GM12878 (cell line): ENCODE data around the gene LEMD2. TPM values are rescaled to one million over a fixed set of nuclear protein-coding genes. Genes with fewer than 3 reads are reported as not detected.

Experiments
- ATAC-seq: fragments of 200-7000 bp; cut with Tn5 transposase; 3 replicates; pipeline ENCODE4 v1.9.1; 2020; ENCODE audit warnings: mild to moderate bottlenecking, moderate library complexity
- BruUV-seq: library from RNA; stranded (reverse); fragments of 400-500 nt; replicated peaks from 2 replicates; lab custom pipeline; 2021; lab: Mats Ljungman, UMichigan
- CTCF ChIA-PET: fragments of 300-600 bp; sonication (Branson Sonifier 250); formaldehyde crosslinking; extraction: SDS; loops from one replicate; lab custom pipeline; 2021; ENCODE audit warnings: inconsistent platforms; lab: Yijun Ruan, JAX
- POLR2A ChIA-PET: fragments of 350-600 bp; formaldehyde crosslinking; extraction: SDS; loops from one replicate; lab custom pipeline; 2021; ENCODE audit warnings: inconsistent platforms; lab: Charles Lee
- RAD21 ChIA-PET: fragments of 300-600 bp; sonication (Branson Sonifier 250); formaldehyde crosslinking; loops from one replicate; lab custom pipeline; 2023; ENCODE audit warnings: antibody characterized with exemption; ENCODE audit not compliant: unreplicated experiment; lab: Charles Lee
- SMC1A ChIA-PET: fragments of 300-600 bp; sonication (Branson Sonifier 250); formaldehyde crosslinking; loops from one replicate; lab custom pipeline; 2023; ENCODE audit not compliant: unreplicated experiment, uncharacterized antibody; lab: Charles Lee
- DNase-seq: peaks from one replicate; pipeline ENCODE4 v3.0.0-alpha.2; 2011; ENCODE audit warnings: low read depth, low spot score
- FAIRE-seq: peaks from 3 replicates; lab custom pipeline; 2011; peaks lifted over from hg19 to GRCh38; lab: Jason Lieb, UNC
- H2AFZ ChIP-seq: 2 replicates; pipeline ENCODE4 v1.6.0; 2011; ENCODE audit warnings: low read depth, low read length, control low read depth; ENCODE audit not compliant: control insufficient read depth
- H3K27ac ChIP-seq: 2 replicates; pipeline ENCODE4 v1.5.1; 2011; ENCODE audit warnings: control low read depth; ENCODE audit not compliant: control insufficient read depth, insufficient read depth
- H3K27me3 ChIP-seq, 2 experiments: replicated peaks in 1 of 2; 2 replicates each; pipeline versions ENCODE4 v1.6.0 to v1.6.1; 2011; ENCODE audit warnings: low read length in 1 of 2; ENCODE audit not compliant: control insufficient read depth in 2 of 2, insufficient read depth in 2 of 2
- H3K36me3 ChIP-seq, 2 experiments: 2 replicates each; pipeline ENCODE4 v1.5.1; 2011; ENCODE audit warnings: low read length in 1 of 2; ENCODE audit not compliant: control insufficient read depth in 2 of 2, insufficient read depth in 2 of 2
- H3K4me1 ChIP-seq: 2 replicates; pipeline ENCODE4 v1.6.1; 2011; ENCODE audit warnings: mild to moderate bottlenecking, low read length, moderate library complexity, mixed read lengths; ENCODE audit not compliant: control insufficient read depth, insufficient read depth
- H3K4me2 ChIP-seq: 2 replicates; pipeline ENCODE4 v1.6.0; 2011; ENCODE audit warnings: control low read depth; ENCODE audit not compliant: control insufficient read depth, insufficient read depth
- H3K4me3 ChIP-seq: fragments of 200-600 bp; sonication (generic); 2 replicates; pipeline ENCODE4 v1.5.1; 2016
- H3K79me2 ChIP-seq: 2 replicates; pipeline ENCODE4 v1.6.0; 2011; ENCODE audit warnings: low read length; ENCODE audit not compliant: control insufficient read depth, insufficient read depth
- H3K9ac ChIP-seq: 2 replicates; pipeline ENCODE4 v1.8.0; 2011; ENCODE audit warnings: low read length, control low read depth, mixed read lengths; ENCODE audit not compliant: control insufficient read depth, insufficient read depth
- H3K9me3 ChIP-seq: replicated peaks from 3 replicates; pipeline ENCODE4 v1.5.1; 2011; ENCODE audit warnings: mild to moderate bottlenecking, low read length; ENCODE audit not compliant: control insufficient read depth, insufficient read depth
- H4K20me1 ChIP-seq: 2 replicates; pipeline ENCODE4 v1.6.0; 2011; ENCODE audit not compliant: control insufficient read depth, insufficient read depth
- CBFB ChIP-seq: IDR thresholded peaks from 2 replicates; pipeline ENCODE4 v1.6.1; 2016; ENCODE audit warnings: antibody characterized with exemption, low read depth
- CREM ChIP-seq: IDR thresholded peaks from 2 replicates; pipeline ENCODE4 v1.6.1; 2014; ENCODE audit warnings: antibody characterized with exemption, low read depth
- E4F1 ChIP-seq: fragments of 450-650 bp; IDR thresholded peaks from 2 replicates; pipeline ENCODE4 v1.6.1; 2018; ENCODE audit warnings: borderline replicate concordance, mild to moderate bottlenecking; ENCODE audit not compliant: partially characterized antibody
- EZH2 ChIP-seq: IDR thresholded peaks from 2 replicates; pipeline ENCODE4 v1.6.1; 2012; ENCODE audit warnings: low read depth, mild to moderate bottlenecking, control low read depth, inconsistent platforms, low read length, borderline replicate concordance; ENCODE audit not compliant: control insufficient read depth
- FOS ChIP-seq: IDR thresholded peaks from 3 replicates; pipeline ENCODE4 v1.6.1; 2011; ENCODE audit warnings: borderline replicate concordance; ENCODE audit not compliant: insufficient read length; ENCODE audit errors: extremely low read depth
- NFIC ChIP-seq: IDR thresholded peaks from 2 replicates; pipeline ENCODE4 v1.6.1; 2012; ENCODE audit warnings: low read depth, mild to moderate bottlenecking, inconsistent platforms, low read length, moderate library complexity
- NR2C2 ChIP-seq: IDR thresholded peaks from 2 replicates; pipeline ENCODE4 v1.6.1; 2011; ENCODE audit warnings: borderline replicate concordance, low read depth; ENCODE audit not compliant: control insufficient read depth, insufficient read length
- STAT1 ChIP-seq: fragments of 450-650 bp; conservative IDR thresholded peaks from 2 replicates; pipeline ENCODE4 v1.6.1; 2014; ENCODE audit warnings: antibody characterized with exemption, mild to moderate bottlenecking
- ZNF207 ChIP-seq: fragments of 450-650 bp; IDR thresholded peaks from 2 replicates; pipeline ENCODE4 v1.6.1; 2014; ENCODE audit warnings: antibody characterized with exemption, mild to moderate bottlenecking, borderline replicate concordance
- ZSCAN29 ChIP-seq: fragments of 450-650 bp; IDR thresholded peaks from 2 replicates; pipeline ENCODE4 v1.6.1; 2017; ENCODE audit warnings: mild to moderate bottlenecking, moderate library complexity
- WGBS: methylation state at CpG from one replicate; pipeline ENCODE4 v1.1.6; 2016; ENCODE audit warnings: low lambda C conversion rate; ENCODE audit not compliant: insufficient replicate concordance, insufficient coverage; ENCODE audit errors: missing lambda C conversion rate; 5-methylcytosine and 5-hydroxymethylcytosine counted together
- in situ Hi-C: fragments of 300-500 bp; cut with MboI; formaldehyde crosslinking; loops from 9 replicates; pipeline ENCODE4 v1.14.3; 2018; ENCODE audit warnings: mixed read lengths
- intact Hi-C: fragments of 100-400 bp; cut with micrococcal nuclease; formaldehyde crosslinking; loops from one replicate; pipeline ENCODE4 v1.14.2; 2022; ENCODE audit not compliant: unreplicated experiment
- polyA plus RNA-seq, 11 experiments: library from polyadenylated mRNA; depleted of rRNA in 4 of 11; unstranded in 6 of 11; stranded (reverse) in 5 of 11; fragments of >200 nt; fragmentation: Nextera tagmentation in 4 of 11; fragmentation: Illumina TruSeq in 1 of 11; extraction: Ambion mirVana in 4 of 11; extraction: Trizol in 1 of 11; gene quantifications; 1 replicate in 1 of 11; 2 replicates in 10 of 11; pipeline versions ENCODE4 v1.2.1 to v1.2.3, GENCODE V29; 2011 to 2016; ENCODE audit warnings: inconsistent platforms in 2 of 11, missing spikeins in 2 of 11, low read depth in 1 of 11
- total RNA-seq, 4 experiments: library from RNA; depleted of rRNA in 3 of 4; stranded (reverse); fragments of >200 nt in 3 of 4; fragmentation: Illumina TruSeq in 1 of 4; extraction: Trizol in 1 of 4; gene quantifications; 2 replicates each; pipeline versions ENCODE4 v1.2.1 to v1.2.3, GENCODE V29; 2013 to 2021

Gene LEMD2
- total and polyA plus RNA-seq, 10 of the 15 experiments (the other 5 are each of a cell fraction or from before 2014, with no cell fraction given): 0.45 to 47.1 (median 22.8) TPM

GRCh38 chr6:33765368-33765767, 23.6 kb downstream of the LEMD2 start:
- intact Hi-C loops: no loop called here
- H3K9ac ChIP-seq: no peak overlapping the region
- DNase-seq: no peak
- ChIA-PET POLR2A (no interaction called here), RAD21 (no interaction called here), CTCF (interaction anchor here (1.9 to 5.5 kb wide), 2 partner anchors 54 to 261 kb away, joined by 4 to 49 read pairs; partner anchors contain the start of gene UQCC2), SMC1A (no interaction called here)
- no peaks in the 10 kb centered on the region for H4K20me1 ChIP-seq
- in situ Hi-C loops: loop anchor here (5.0 kb wide), 1 partner anchor 392 kb away; no protein-coding TSS in a partner anchor
- no peaks in the 10 kb centered on the region for H3K36me3 ChIP-seq
- no peak for FAIRE-seq
- H3K4me3 ChIP-seq: no peak overlapping the region
- H3K4me2 ChIP-seq: no peak overlapping the region
- H3K4me1 ChIP-seq: no peaks in the 10 kb centered on the region; the same call in 1 of the 2 replicates
- 35% methylated on average over 9 of the region's 9 CpGs for WGBS
- ATAC-seq: no peak
- no peaks in the 10 kb centered on the region; a peak in 1 of 4 replicates for H3K27me3 ChIP-seq
- H3K9me3 ChIP-seq: no peaks in the 10 kb centered on the region
- H3K79me2 ChIP-seq: no peaks in the 10 kb centered on the region
- no peak overlapping the region for H3K27ac ChIP-seq
- BruUV-seq: no TSS peak
- no peak overlapping the region for H2AFZ ChIP-seq
- TF ChIP-seq ZNF207 (no peak), STAT1 (no peak), EZH2 (no peak), CREM (no peak), FOS (no peak)

GRCh38 chr6:33764036-33764435, 24.9 kb downstream of the LEMD2 start:
- CTCF ChIA-PET: interaction anchor here (1.2 to 1.4 kb wide), 2 partner anchors 20 to 53 kb away, joined by 3 read pairs; partner anchors contain the start of gene UQCC2
- SMC1A ChIA-PET: no interaction called here
- no peaks in the 10 kb centered on the region; the same call in 1 of the 2 replicates for H3K4me1 ChIP-seq
- DNase-seq: no peak
- H2AFZ ChIP-seq: no peak overlapping the region
- RAD21 ChIA-PET: no interaction called here
- H4K20me1 ChIP-seq: no peaks in the 10 kb centered on the region
- no peaks in the 10 kb centered on the region for H3K36me3 ChIP-seq
- no peaks in the 10 kb centered on the region; a peak in 1 of 4 replicates for H3K27me3 ChIP-seq
- in situ Hi-C loops (no loop called here), intact Hi-C loops (no loop called here)
- H3K4me2 ChIP-seq: no peak overlapping the region
- no peaks in the 10 kb centered on the region for H3K9me3 ChIP-seq
- FAIRE-seq: no peak
- H3K27ac ChIP-seq: no peak overlapping the region
- BruUV-seq: no TSS peak
- POLR2A ChIA-PET: no interaction called here
- 0% methylated on average over 2 of the region's 2 CpGs for WGBS
- no peaks in the 10 kb centered on the region for H3K79me2 ChIP-seq
- no peak for ATAC-seq
- no peak overlapping the region for H3K9ac ChIP-seq
- TF ChIP-seq NFIC (no peak), CBFB (no peak), NR2C2 (no peak), E4F1 (no peak), ZSCAN29 (no peak)
- TF ChIP-seq, all 136 proteins: peak for 0
- no peak overlapping the region for H3K4me3 ChIP-seq
